Upper lobe of left lung (tissue), 4 donors: Measurements from ENCODE around the gene SGMS1.

ENCODE experiments used
- POLR2A ChIP-seq, 4 donors: fragments of 450-650 bp; IDR thresholded peaks; one replicate each; pipeline ENCODE4 v1.5.1; 2016 to 2017; ENCODE audit warnings: antibody characterized with exemption in 4 of 4, mild to moderate bottlenecking in 2 of 4
- TF ChIP-seq, protein P1 (sequence below), 6 experiments: fragments of 450-650 bp in 4 of 6; fragments of 200-600 bp in 2 of 6; sonication (generic) in 2 of 6; IDR thresholded peaks; one replicate each; pipeline ENCODE4 v1.5.1; 2016 to 2019; ENCODE audit warnings: antibody characterized with exemption in 6 of 6

- TF ChIP-seq, protein P1, sequence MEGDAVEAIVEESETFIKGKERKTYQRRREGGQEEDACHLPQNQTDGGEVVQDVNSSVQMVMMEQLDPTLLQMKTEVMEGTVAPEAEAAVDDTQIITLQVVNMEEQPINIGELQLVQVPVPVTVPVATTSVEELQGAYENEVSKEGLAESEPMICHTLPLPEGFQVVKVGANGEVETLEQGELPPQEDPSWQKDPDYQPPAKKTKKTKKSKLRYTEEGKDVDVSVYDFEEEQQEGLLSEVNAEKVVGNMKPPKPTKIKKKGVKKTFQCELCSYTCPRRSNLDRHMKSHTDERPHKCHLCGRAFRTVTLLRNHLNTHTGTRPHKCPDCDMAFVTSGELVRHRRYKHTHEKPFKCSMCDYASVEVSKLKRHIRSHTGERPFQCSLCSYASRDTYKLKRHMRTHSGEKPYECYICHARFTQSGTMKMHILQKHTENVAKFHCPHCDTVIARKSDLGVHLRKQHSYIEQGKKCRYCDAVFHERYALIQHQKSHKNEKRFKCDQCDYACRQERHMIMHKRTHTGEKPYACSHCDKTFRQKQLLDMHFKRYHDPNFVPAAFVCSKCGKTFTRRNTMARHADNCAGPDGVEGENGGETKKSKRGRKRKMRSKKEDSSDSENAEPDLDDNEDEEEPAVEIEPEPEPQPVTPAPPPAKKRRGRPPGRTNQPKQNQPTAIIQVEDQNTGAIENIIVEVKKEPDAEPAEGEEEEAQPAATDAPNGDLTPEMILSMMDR (IDR thresholded peaks at IDR 0.05), result no peak
- TF ChIP-seq POLR2A (IDR thresholded peaks at IDR 0.05), result no peak
Observed at GRCh38 chr10:50610368-50610767, 13.4 kb downstream of the SGMS1 start.
